ENCODE measurements around the gene CAMK2D. TPM values are rescaled to one million over a fixed set of nuclear protein-coding genes. Genes with fewer than 3 reads are reported as not detected.

CAMK2D gene
- total RNA-seq, 1 donor from 2014 or later, result 57.6 TPM

DNA sequence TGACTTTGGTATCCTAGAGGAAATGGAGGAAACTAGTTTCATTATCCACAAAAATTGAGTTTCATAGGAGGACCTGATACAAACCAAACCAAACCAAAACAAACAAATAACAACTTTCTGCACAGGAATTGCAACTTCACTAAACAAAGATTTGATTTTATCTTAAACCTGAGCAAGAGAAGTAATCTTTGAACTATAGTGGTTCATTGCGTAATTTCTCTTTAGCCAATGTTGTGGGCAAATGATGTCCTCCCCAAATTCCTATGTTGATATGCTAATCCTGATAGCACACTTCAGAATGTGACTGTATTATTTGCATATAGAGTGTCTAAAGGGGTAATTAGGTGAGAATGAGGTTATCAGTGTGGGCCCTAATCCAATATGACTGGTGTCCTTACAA, 102.4 kb downstream of the CAMK2D start:
- Mint-ChIP-seq H3K27ac (no peak overlapping the region), H3K4me1 (ENCODE audit: unreplicated experiment) (peaks cover 15% of the 10 kb centered on the region), H3K9me3 (peaks cover 6% of the 10 kb centered on the region), H3K4me3 (no peak overlapping the region), H3K36me3 (peaks cover 11% of the 10 kb centered on the region), H3K27me3 (no peaks in the 10 kb centered on the region)
- TF ChIP-seq, protein P1, sequence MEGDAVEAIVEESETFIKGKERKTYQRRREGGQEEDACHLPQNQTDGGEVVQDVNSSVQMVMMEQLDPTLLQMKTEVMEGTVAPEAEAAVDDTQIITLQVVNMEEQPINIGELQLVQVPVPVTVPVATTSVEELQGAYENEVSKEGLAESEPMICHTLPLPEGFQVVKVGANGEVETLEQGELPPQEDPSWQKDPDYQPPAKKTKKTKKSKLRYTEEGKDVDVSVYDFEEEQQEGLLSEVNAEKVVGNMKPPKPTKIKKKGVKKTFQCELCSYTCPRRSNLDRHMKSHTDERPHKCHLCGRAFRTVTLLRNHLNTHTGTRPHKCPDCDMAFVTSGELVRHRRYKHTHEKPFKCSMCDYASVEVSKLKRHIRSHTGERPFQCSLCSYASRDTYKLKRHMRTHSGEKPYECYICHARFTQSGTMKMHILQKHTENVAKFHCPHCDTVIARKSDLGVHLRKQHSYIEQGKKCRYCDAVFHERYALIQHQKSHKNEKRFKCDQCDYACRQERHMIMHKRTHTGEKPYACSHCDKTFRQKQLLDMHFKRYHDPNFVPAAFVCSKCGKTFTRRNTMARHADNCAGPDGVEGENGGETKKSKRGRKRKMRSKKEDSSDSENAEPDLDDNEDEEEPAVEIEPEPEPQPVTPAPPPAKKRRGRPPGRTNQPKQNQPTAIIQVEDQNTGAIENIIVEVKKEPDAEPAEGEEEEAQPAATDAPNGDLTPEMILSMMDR (conservative IDR thresholded peaks at IDR 0.05), result no peak
- DNase-seq (ENCODE audit: extremely low spot score, unreplicated experiment), result no peak

DNA sequence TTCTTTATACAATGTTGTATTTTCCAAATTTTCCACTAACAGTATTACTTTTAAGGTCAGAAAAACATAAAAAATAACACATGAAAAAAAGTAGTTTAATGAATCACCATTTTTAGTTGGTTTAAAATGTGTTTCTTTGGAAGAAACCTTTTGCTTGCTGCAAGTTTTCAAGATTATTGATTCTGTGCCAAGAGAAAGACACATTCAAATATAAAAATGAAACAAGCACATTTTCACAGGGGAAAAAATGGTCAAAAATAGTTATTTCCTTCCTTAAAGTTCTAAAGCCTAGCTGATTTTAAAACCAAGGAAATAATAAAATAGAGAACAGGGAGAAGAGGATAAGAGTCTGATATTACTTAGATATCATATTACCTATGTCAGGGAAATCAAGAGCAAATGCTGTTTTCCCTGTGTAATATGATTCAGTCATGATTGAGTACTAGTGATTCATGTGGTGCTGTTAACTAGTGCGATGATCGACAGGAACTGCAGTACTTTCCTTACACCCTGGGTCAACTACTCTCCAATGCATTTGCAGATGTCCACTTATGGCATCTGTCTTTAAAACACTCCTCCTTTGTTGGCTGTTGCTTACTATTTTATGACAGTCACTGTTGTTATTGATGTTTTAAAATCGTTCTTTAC, 103.8 kb downstream of the CAMK2D start:
- TF ChIP-seq, protein P1 (conservative IDR thresholded peaks at IDR 0.05), result no peak

DNA sequence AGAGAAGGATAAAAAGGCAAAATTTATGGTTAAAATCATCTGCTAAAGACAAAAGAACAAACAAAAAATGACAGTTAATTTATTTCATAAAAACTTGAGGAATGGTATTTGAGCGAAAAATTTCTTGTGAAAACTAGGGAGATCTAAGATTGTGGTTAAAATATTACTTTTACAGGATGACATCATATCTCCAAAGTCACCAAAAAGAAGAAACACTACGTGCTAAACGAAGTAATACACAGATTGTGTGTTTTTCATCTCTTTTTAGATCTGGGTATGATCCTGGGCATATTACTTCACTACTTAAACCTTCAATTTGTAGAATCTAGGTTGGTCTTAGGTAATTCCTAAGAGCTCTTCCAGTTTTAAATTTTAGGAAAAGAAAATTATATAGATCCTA, 107.7 kb downstream of the CAMK2D start:
- H3K36me3 Mint-ChIP-seq, result peaks cover 8% of the 10 kb centered on the region
- H3K4me1 Mint-ChIP-seq (ENCODE audit: unreplicated experiment), result peaks cover 15% of the 10 kb centered on the region
- H3K9me3 Mint-ChIP-seq, result peaks cover 6% of the 10 kb centered on the region
- no peak overlapping the region for H3K27ac Mint-ChIP-seq
- H3K27me3 Mint-ChIP-seq, result no peaks in the 10 kb centered on the region
- no peak for DNase-seq (ENCODE audit: extremely low spot score, unreplicated experiment)
- TF ChIP-seq, protein P1 (conservative IDR thresholded peaks at IDR 0.05), result no peak
- no peak overlapping the region for H3K4me3 Mint-ChIP-seq

More for the DNA sequence above, 103.8 kb downstream of the CAMK2D start:
- H3K27ac Mint-ChIP-seq, result no peak overlapping the region
- peaks cover 11% of the 10 kb centered on the region for H3K36me3 Mint-ChIP-seq
- H3K27me3 Mint-ChIP-seq, result no peaks in the 10 kb centered on the region
- H3K9me3 Mint-ChIP-seq, result peaks cover 6% of the 10 kb centered on the region
- H3K4me1 Mint-ChIP-seq (ENCODE audit: unreplicated experiment), result peaks cover 15% of the 10 kb centered on the region
- DNase-seq (ENCODE audit: extremely low spot score, unreplicated experiment), result no peak
- no peak overlapping the region for H3K4me3 Mint-ChIP-seq

DNA sequence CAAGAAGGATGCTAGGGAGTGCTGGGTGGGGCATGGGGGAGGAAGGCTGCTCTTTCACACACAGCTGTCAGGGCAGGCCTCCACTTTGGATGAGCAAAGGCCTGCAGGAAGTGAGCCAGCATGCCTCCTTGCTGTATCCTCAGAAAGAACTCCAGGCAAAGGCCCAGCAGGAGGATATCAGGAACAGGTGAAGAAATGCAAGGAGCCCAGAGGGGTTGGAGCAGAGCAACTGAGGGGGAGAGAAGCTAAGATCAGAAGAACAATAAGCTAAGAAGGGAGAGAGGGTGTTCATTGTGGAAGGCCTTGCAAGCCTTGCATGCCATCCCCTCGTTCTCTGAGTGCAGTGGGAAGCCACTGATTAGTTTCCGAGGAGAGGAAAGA, 115.1 kb downstream of the CAMK2D start:
- Mint-ChIP-seq H3K27ac (peak overlapping the region; percentile 84), H3K4me1 (ENCODE audit: unreplicated experiment) (peaks cover 17% of the 10 kb centered on the region), H3K9me3 (no peaks in the 10 kb centered on the region), H3K4me3 (peak overlapping the region; percentile 62), H3K36me3 (peaks cover 7% of the 10 kb centered on the region), H3K27me3 (no peaks in the 10 kb centered on the region)
- TF ChIP-seq, protein P1 (conservative IDR thresholded peaks at IDR 0.05), result no peak
- no peak for DNase-seq (ENCODE audit: extremely low spot score, unreplicated experiment)

DNA sequence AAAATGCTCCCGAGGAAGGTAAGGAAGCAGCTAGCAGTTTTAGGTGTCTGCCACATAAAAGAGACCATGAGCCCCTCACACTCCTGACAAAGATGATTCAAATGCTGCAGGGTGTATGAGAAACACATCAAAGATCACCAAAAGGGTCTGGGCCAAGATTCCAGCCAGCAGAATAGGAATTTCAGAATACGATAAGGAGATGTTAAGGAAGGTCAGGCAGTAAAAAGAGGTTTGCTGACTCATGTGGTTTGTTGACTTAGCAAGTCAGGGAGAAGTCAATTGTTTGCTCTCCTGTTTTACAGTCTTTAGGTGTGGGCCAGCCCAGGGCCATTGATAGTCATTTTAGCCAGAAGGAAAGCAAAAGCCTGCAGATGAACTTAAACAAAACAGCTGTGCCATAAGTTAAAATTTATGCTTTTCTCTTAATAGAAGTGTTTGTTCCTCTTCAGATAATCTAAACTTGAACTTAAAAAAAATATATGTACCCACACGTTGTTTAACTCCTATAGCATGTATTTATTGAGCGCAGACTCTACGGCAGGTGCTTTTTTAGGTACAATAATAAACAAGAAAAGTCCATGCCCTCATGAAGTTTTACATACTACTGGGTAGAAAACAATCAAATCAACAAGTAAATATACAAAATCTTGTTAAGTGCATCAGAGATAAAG, 115.6 kb downstream of the CAMK2D start:
- Mint-ChIP-seq H3K36me3 (peaks cover 7% of the 10 kb centered on the region), H3K27me3 (no peaks in the 10 kb centered on the region), H3K9me3 (no peaks in the 10 kb centered on the region), H3K4me1 (ENCODE audit: unreplicated experiment) (peaks cover 17% of the 10 kb centered on the region), H3K27ac (peak overlapping the region; percentile 84), H3K4me3 (peak overlapping the region; percentile 5)
- TF ChIP-seq, protein P1 (conservative IDR thresholded peaks at IDR 0.05), result no peak
- no peak for DNase-seq (ENCODE audit: extremely low spot score, unreplicated experiment)
